ENCODE results near the gene CARS1. TPM values are rescaled to one million over a fixed set of nuclear protein-coding genes. Genes with fewer than 3 reads are reported as not detected.
A peak's percentile ranks its signal among the peaks of the same experiment; 100 is the strongest.

Gene CARS1
- total and polyA plus RNA-seq, 2 experiments from 2014 or later: 72.9 to 95.9 TPM

- Mint-ChIP-seq H3K27me3 (ENCODE audit: insufficient read depth, low read depth, poor library complexity) (peaks cover 8% of the 10 kb centered on the region), H3K9me3 (no peaks in the 10 kb centered on the region), H3K27ac (peak overlapping the region; percentile 58), H3K4me3 (no peak overlapping the region), H3K36me3 (ENCODE audit: low read depth) (peaks cover 84% of the 10 kb centered on the region), H3K4me1 (peaks cover 14% of the 10 kb centered on the region)
- Histone ChIP-seq H3K4me3 (no peak overlapping the region), H3K4me1 (ENCODE audit: insufficient read depth) (no peaks in the 10 kb centered on the region), H3K27me3 (ENCODE audit: insufficient read depth) (no peaks in the 10 kb centered on the region), H3K79me2 (replicated peaks; ENCODE audit: insufficient read depth) (no peaks in the 10 kb centered on the region; the same call in 1 of the 2 replicates), H4K20me1 (replicated peaks; ENCODE audit: insufficient read depth) (peaks cover 16% of the 10 kb centered on the region), H3K4me2 (no peak overlapping the region), H3K36me3 (ENCODE audit: insufficient read depth) (peaks cover 41% of the 10 kb centered on the region), H2AFZ (no peak overlapping the region), H3K9me2 (ENCODE audit: insufficient read depth) (no peaks in the 10 kb centered on the region), H3F3A (replicated peaks; ENCODE audit: low read depth) (0 out of 2 replicates have a peak, but pooled peaks cover 8% of the 10 kb centered on the region), H3K27ac (ENCODE audit: low read depth) (0 out of 2 replicates have a peak overlapping the region, but pooled peaks have one; percentile 26)
- DNase-seq (ENCODE audit: low spot score): no peak
- no peak for ATAC-seq
- TF ChIP-seq EZH2 (IDR thresholded peaks at IDR 0.05; ENCODE audit: low read depth, unreplicated experiment) (no peak), NANOG (IDR thresholded peaks at IDR 0.05; ENCODE audit: borderline replicate concordance) (no peak), ZNF114 (CRISPR knock-in tag; IDR thresholded peaks at IDR 0.05) (no peak), ZNF331 (CRISPR knock-in tag; IDR thresholded peaks at IDR 0.05; ENCODE audit: low read depth) (no peak), CREB1 (CRISPR knock-in tag; IDR thresholded peaks at IDR 0.05; ENCODE audit: low read depth) (no peak), POLR2AphosphoS5 (IDR thresholded peaks at IDR 0.05; ENCODE audit: low read depth) (no peak), CTCF (conservative IDR thresholded peaks at IDR 0.05; ENCODE audit: low read depth in 2 of 2) (no peak), REST (IDR thresholded peaks at IDR 0.05; ENCODE audit: unreplicated experiment) (no peak), STAT1 (IDR thresholded peaks at IDR 0.05; ENCODE audit: unreplicated experiment) (no peak), JUNB (IDR thresholded peaks at IDR 0.05; ENCODE audit: unreplicated experiment) (no peak)
These were observed 34.8 kb downstream of the CARS1 start for GRCh38 chr11:3022300-3022967.

GRCh38 chr11:3021125-3021524, 36.1 kb downstream of the CARS1 start:
- Histone ChIP-seq H4K20me1 (replicated peaks; ENCODE audit: insufficient read depth) (peaks cover 11% of the 10 kb centered on the region), H3K4me1 (ENCODE audit: insufficient read depth) (no peaks in the 10 kb centered on the region), H3F3A (replicated peaks; ENCODE audit: low read depth) (0 out of 2 replicates have a peak, but pooled peaks cover 10% of the 10 kb centered on the region), H3K27me3 (ENCODE audit: insufficient read depth) (no peaks in the 10 kb centered on the region), H2AFZ (no peak overlapping the region), H3K9me2 (ENCODE audit: insufficient read depth) (no peaks in the 10 kb centered on the region), H3K27ac (ENCODE audit: low read depth) (no peak overlapping the region), H3K36me3 (ENCODE audit: insufficient read depth) (peaks cover 47% of the 10 kb centered on the region), H3K79me2 (replicated peaks; ENCODE audit: insufficient read depth) (no peaks in the 10 kb centered on the region; the same call in 1 of the 2 replicates), H3K4me3 (no peak overlapping the region), H3K4me2 (no peak overlapping the region)
- Mint-ChIP-seq H3K4me1 (peaks cover 14% of the 10 kb centered on the region), H3K36me3 (ENCODE audit: low read depth) (peaks cover 86% of the 10 kb centered on the region), H3K27me3 (ENCODE audit: insufficient read depth, low read depth, poor library complexity) (peaks cover 8% of the 10 kb centered on the region), H3K27ac (no peak overlapping the region), H3K4me3 (no peak overlapping the region), H3K9me3 (no peaks in the 10 kb centered on the region)
- ATAC-seq (peak; percentile 97), DNase-seq (ENCODE audit: low spot score) (peak; percentile 78)
- no peak for TF ChIP-seq POLR2AphosphoS5 (IDR thresholded peaks at IDR 0.05; ENCODE audit: low read depth)
- TF ChIP-seq CTCF (conservative IDR thresholded peaks at IDR 0.05; ENCODE audit: low read depth in 2 of 2): peak; percentile 57 to 75

Measured in GM23338 (cell line).